Esophagus squamous epithelium (tissue), 4 donors: ENCODE results near the gene TOX2.

Experiments
- POLR2A ChIP-seq, 4 donors: fragments of 450-650 bp; IDR thresholded peaks; one replicate each; pipeline ENCODE4 v1.6.1; 2017; ENCODE audit warnings: antibody characterized with exemption in 4 of 4, mild to moderate bottlenecking in 4 of 4, moderate library complexity in 3 of 4
- TF ChIP-seq, protein P1 (sequence below), 6 experiments: fragments of 450-650 bp in 4 of 6; fragments of 200-600 bp in 2 of 6; sonication (generic) in 2 of 6; IDR thresholded peaks; one replicate each; pipeline ENCODE4 v1.5.1; 2016 to 2019; ENCODE audit warnings: antibody characterized with exemption in 6 of 6, mild to moderate bottlenecking in 4 of 6, moderate library complexity in 4 of 6

DNA sequence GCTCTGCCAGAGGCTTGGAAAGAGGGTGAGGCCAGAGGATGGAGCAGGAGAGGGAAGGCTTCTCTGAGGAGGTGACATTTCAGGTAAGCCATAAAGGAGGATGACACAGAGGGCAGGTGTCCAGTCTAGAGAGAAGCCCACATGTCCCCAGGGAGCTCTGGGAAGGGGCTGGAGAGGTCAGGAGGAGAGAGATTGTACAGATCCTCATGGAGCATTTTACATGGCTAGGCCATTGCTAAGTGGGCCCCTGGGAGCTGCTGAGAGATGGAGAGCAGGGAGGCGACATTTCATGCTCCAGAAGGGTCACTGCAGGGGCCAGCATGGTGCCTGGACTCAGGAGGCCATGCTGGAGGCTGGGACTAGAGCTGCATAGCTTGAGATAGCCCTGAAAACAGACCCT is 124.5 kb downstream of the TOX2 start:
- TF ChIP-seq, protein P1, sequence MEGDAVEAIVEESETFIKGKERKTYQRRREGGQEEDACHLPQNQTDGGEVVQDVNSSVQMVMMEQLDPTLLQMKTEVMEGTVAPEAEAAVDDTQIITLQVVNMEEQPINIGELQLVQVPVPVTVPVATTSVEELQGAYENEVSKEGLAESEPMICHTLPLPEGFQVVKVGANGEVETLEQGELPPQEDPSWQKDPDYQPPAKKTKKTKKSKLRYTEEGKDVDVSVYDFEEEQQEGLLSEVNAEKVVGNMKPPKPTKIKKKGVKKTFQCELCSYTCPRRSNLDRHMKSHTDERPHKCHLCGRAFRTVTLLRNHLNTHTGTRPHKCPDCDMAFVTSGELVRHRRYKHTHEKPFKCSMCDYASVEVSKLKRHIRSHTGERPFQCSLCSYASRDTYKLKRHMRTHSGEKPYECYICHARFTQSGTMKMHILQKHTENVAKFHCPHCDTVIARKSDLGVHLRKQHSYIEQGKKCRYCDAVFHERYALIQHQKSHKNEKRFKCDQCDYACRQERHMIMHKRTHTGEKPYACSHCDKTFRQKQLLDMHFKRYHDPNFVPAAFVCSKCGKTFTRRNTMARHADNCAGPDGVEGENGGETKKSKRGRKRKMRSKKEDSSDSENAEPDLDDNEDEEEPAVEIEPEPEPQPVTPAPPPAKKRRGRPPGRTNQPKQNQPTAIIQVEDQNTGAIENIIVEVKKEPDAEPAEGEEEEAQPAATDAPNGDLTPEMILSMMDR (IDR thresholded peaks at IDR 0.05): no peak
- no peak for TF ChIP-seq POLR2A (IDR thresholded peaks at IDR 0.05)
